SK-N-SH (cell line): ENCODE measurements around the gene ANKRD49. TPM values are rescaled to one million over a fixed set of nuclear protein-coding genes. Genes with fewer than 3 reads are reported as not detected.

ENCODE experiments used
- CTCF ChIA-PET: fragments of 300-600, 350-600 bp; formaldehyde crosslinking; extraction: SDS; loops from one replicate; lab custom pipeline; 2021; lab: Yijun Ruan, JAX
- POLR2A ChIA-PET: fragments of 350-600 bp; sonication (Branson Sonifier 250); formaldehyde crosslinking; extraction: SDS; loops from one replicate; lab custom pipeline; 2020; ENCODE audit warnings: antibody characterized with exemption, inconsistent platforms; lab: Yijun Ruan, JAX
- DNase-seq: peaks from one replicate; pipeline ENCODE4 v3.0.0; 2012
- H2AFZ ChIP-seq: fragments of 200-600 bp; sonication (generic); 2 replicates; pipeline ENCODE4 v1.8.1; 2016; ENCODE audit warnings: antibody characterized with exemption, mild to moderate bottlenecking, low read depth
- H3F3A ChIP-seq: fragments of 200-600 bp; sonication (generic); replicated peaks from 2 replicates; pipeline ENCODE3; 2016; ENCODE audit warnings: antibody characterized with exemption, mild to moderate bottlenecking; ENCODE audit not compliant: insufficient read depth
- H3K27ac ChIP-seq, 2 experiments: fragments of 200-500 bp in 1 of 2; fragments of 200-600 bp in 1 of 2; sonication (Bioruptor generic) in 1 of 2; sonication (generic), shearing (Covaris generic) in 1 of 2; 2 replicates each; pipeline versions ENCODE4 v1.5.1 to v1.6.1; 2014 to 2016; ENCODE audit warnings: low read depth in 2 of 2, inconsistent platforms in 1 of 2, low read length in 1 of 2, mild to moderate bottlenecking in 1 of 2, mixed read lengths in 1 of 2
- H3K27me3 ChIP-seq: fragments of 200-600 bp; sonication (generic), shearing (Covaris generic); 2 replicates; pipeline ENCODE4 v1.6.1; 2016; ENCODE audit warnings: mixed run types; ENCODE audit not compliant: insufficient read depth
- H3K36me3 ChIP-seq, 2 experiments: fragments of 200-500 bp in 1 of 2; fragments of 200-600 bp in 1 of 2; sonication (Bioruptor generic) in 1 of 2; sonication (generic) in 1 of 2; replicated peaks in 1 of 2; 2 replicates each; pipeline versions ENCODE3 to v1.5.1; 2014 to 2016; ENCODE audit warnings: low read length in 1 of 2, mild to moderate bottlenecking in 1 of 2; ENCODE audit not compliant: insufficient read depth in 2 of 2, control insufficient read depth in 1 of 2
- H3K4me1 ChIP-seq, 2 experiments: fragments of 200-500 bp in 1 of 2; fragments of 200-600 bp in 1 of 2; sonication (Bioruptor generic) in 1 of 2; sonication (generic), shearing (Covaris generic) in 1 of 2; 2 replicates each; pipeline versions ENCODE4 v1.5.1 to v1.6.1; 2014 to 2016; ENCODE audit warnings: low read depth in 1 of 2, low read length in 1 of 2, mixed run types in 1 of 2; ENCODE audit not compliant: insufficient read depth in 2 of 2, control insufficient read depth in 1 of 2
- H3K4me2 ChIP-seq: fragments of 200-600 bp; sonication (generic), shearing (Covaris generic); 2 replicates; pipeline ENCODE4 v1.6.1; 2017; ENCODE audit warnings: mixed run types
- H3K4me3 ChIP-seq, 2 experiments: fragments of 200-500 bp in 1 of 2; fragments of 200-600 bp in 1 of 2; sonication (Bioruptor generic) in 1 of 2; sonication (generic), shearing (Covaris generic) in 1 of 2; 2 replicates each; pipeline versions ENCODE4 v1.5.1 to v1.8.1; 2014 to 2016; ENCODE audit warnings: low read depth in 2 of 2, inconsistent platforms in 1 of 2, low read length in 1 of 2, mild to moderate bottlenecking in 1 of 2, mixed read lengths in 1 of 2, moderate library complexity in 1 of 2
- H3K79me2 ChIP-seq: fragments of 200-600 bp; sonication (generic); 2 replicates; pipeline ENCODE4 v1.8.1; 2017; ENCODE audit warnings: mild to moderate bottlenecking; ENCODE audit not compliant: insufficient read depth
- H3K9ac ChIP-seq: fragments of 200-600 bp; sonication (generic); 2 replicates; pipeline ENCODE4 v1.6.1; 2017; ENCODE audit warnings: mixed run types
- H3K9me2 ChIP-seq: fragments of 200-600 bp; sonication (generic); 2 replicates; pipeline ENCODE4 v1.6.1; 2017; ENCODE audit warnings: mixed run types
- H3K9me3 ChIP-seq: fragments of 200-600 bp; sonication (generic); 2 replicates; pipeline ENCODE4 v1.6.1; 2017; ENCODE audit warnings: mixed run types, mild to moderate bottlenecking, moderate library complexity
- H4K20me1 ChIP-seq: fragments of 200-600 bp; sonication (generic); 2 replicates; pipeline ENCODE4 v1.6.1; 2017; ENCODE audit warnings: mild to moderate bottlenecking, mixed run types; ENCODE audit not compliant: insufficient read depth
- CHD2 ChIP-seq: fragments of 150-350 bp; IDR thresholded peaks from 2 replicates; pipeline ENCODE4 v1.6.1; 2018; ENCODE audit warnings: low read length; ENCODE audit not compliant: partially characterized antibody
- ELF1 ChIP-seq: IDR thresholded peaks from 2 replicates; pipeline ENCODE4 v1.4.0; 2012
- EP300 ChIP-seq, 2 experiments: IDR thresholded peaks; 2 replicates each; pipeline versions ENCODE4 v1.4.0 to v1.6.1; 2012; ENCODE audit warnings: borderline replicate concordance in 1 of 2, low read depth in 1 of 2, low read length in 1 of 2
- EZH2phosphoT487 ChIP-seq: fragments of 200-600 bp; sonication (generic); IDR thresholded peaks from 2 replicates; pipeline ENCODE4 v1.6.1; 2017; ENCODE audit warnings: low read depth, mixed run types, mild to moderate bottlenecking, antibody characterized with exemption, moderate library complexity, borderline replicate concordance
- FOSL2 ChIP-seq: IDR thresholded peaks from 2 replicates; pipeline ENCODE4 v1.4.0; 2012; ENCODE audit warnings: low read depth, mild to moderate bottlenecking, moderate library complexity, borderline replicate concordance
- FOXJ3 ChIP-seq: sonication (generic); formaldehyde crosslinking; IDR thresholded peaks from 2 replicates; pipeline ENCODE4 v1.5.1; 2020; ENCODE audit warnings: mild to moderate bottlenecking, missing genetic modification reagents
- FOXM1 ChIP-seq: IDR thresholded peaks from 2 replicates; pipeline ENCODE4 v1.4.0; 2012; ENCODE audit warnings: low read depth, mild to moderate bottlenecking
- GABPA ChIP-seq: IDR thresholded peaks from 2 replicates; pipeline ENCODE4 v1.4.0; 2012; ENCODE audit warnings: low read depth, mild to moderate bottlenecking
- GATA2 ChIP-seq: sonication (generic); formaldehyde crosslinking; IDR thresholded peaks from 2 replicates; pipeline ENCODE4 v1.5.0; 2020; ENCODE audit warnings: mild to moderate bottlenecking, missing genetic modification reagents
- JUND ChIP-seq: IDR thresholded peaks from 2 replicates; pipeline ENCODE4 v1.4.0; 2012
- MEF2A ChIP-seq: IDR thresholded peaks from 2 replicates; pipeline ENCODE4 v1.4.0; 2012; ENCODE audit warnings: low read depth, borderline replicate concordance
- MXI1 ChIP-seq: IDR thresholded peaks from 2 replicates; pipeline ENCODE4 v1.6.1; 2012; ENCODE audit warnings: mild to moderate bottlenecking, low read depth, low read length, improper control_type of control experiment
- NFIC ChIP-seq: IDR thresholded peaks from 2 replicates; pipeline ENCODE4 v1.4.0; 2012; ENCODE audit warnings: borderline replicate concordance
- NRF1 ChIP-seq: IDR thresholded peaks from 2 replicates; pipeline ENCODE4 v1.6.1; 2012; ENCODE audit warnings: low read depth, mild to moderate bottlenecking, low read length
- PBX3 ChIP-seq: IDR thresholded peaks from 2 replicates; pipeline ENCODE4; 2012
- POLR2AphosphoS5 ChIP-seq: IDR thresholded peaks from 2 replicates; pipeline ENCODE4 v1.6.1; 2012; ENCODE audit warnings: low read depth, low read length
- RAD21 ChIP-seq: IDR thresholded peaks from 2 replicates; pipeline ENCODE4 v1.6.1; 2012; ENCODE audit warnings: mild to moderate bottlenecking, low read length
- RCOR1 ChIP-seq: fragments of 150-350 bp; IDR thresholded peaks from 2 replicates; pipeline ENCODE4 v1.6.1; 2017; ENCODE audit warnings: antibody characterized with exemption, low read length
- RFX5 ChIP-seq: IDR thresholded peaks from 2 replicates; pipeline ENCODE4 v1.6.1; 2012; ENCODE audit warnings: mild to moderate bottlenecking, improper control_type of control experiment, low read length
- RXRA ChIP-seq: IDR thresholded peaks from 2 replicates; pipeline ENCODE4 v1.4.0; 2012; ENCODE audit warnings: low read depth, mild to moderate bottlenecking, borderline replicate concordance
- SIN3A ChIP-seq: IDR thresholded peaks from 2 replicates; pipeline ENCODE4 v1.6.1; 2012; ENCODE audit warnings: low read depth, mild to moderate bottlenecking, low read length, moderate library complexity, borderline replicate concordance
- SMC3 ChIP-seq: IDR thresholded peaks from 2 replicates; pipeline ENCODE4 v1.6.1; 2012; ENCODE audit warnings: low read depth, low read length, improper control_type of control experiment
- TCF12 ChIP-seq: IDR thresholded peaks from 2 replicates; pipeline ENCODE4 v1.4.0; 2012
- YY1 ChIP-seq: IDR thresholded peaks from 2 replicates; pipeline ENCODE4 v1.4.0; 2012; ENCODE audit warnings: low read depth, mild to moderate bottlenecking
- ZBTB33 ChIP-seq: IDR thresholded peaks from 2 replicates; pipeline ENCODE4 v1.4.0; 2012; ENCODE audit warnings: low read depth, borderline replicate concordance
- WGBS: methylation state at CpG from one replicate; pipeline ENCODE4 v1.1.6; 2017; ENCODE audit warnings: low lambda C conversion rate; 5-methylcytosine and 5-hydroxymethylcytosine counted together
- polyA plus RNA-seq, 3 experiments: library from polyadenylated mRNA; depleted of rRNA; stranded (reverse); fragments of >200 nt; gene quantifications; 2 replicates each; pipeline ENCODE4 v1.2.3, GENCODE V29; 2012
- TF ChIP-seq, protein P1 (sequence below): IDR thresholded peaks from 2 replicates; pipeline ENCODE4 v1.4.0; 2012; ENCODE audit warnings: low read depth
- TF ChIP-seq, protein P2 (sequence below): fragments of 150-350 bp; IDR thresholded peaks from 2 replicates; pipeline ENCODE4 v1.6.1; 2016; ENCODE audit warnings: mild to moderate bottlenecking, low read depth, low read length
- TF ChIP-seq, protein P3 (sequence below): fragments of 150-350 bp; IDR thresholded peaks from 2 replicates; pipeline ENCODE4 v1.6.1; 2017; ENCODE audit warnings: antibody characterized with exemption, low read length, low read depth, borderline replicate concordance

ANKRD49 gene
- polyA plus RNA-seq, 1 of the 3 experiments (the other 2 are of a cell fraction), result 4.9 TPM

DNA sequence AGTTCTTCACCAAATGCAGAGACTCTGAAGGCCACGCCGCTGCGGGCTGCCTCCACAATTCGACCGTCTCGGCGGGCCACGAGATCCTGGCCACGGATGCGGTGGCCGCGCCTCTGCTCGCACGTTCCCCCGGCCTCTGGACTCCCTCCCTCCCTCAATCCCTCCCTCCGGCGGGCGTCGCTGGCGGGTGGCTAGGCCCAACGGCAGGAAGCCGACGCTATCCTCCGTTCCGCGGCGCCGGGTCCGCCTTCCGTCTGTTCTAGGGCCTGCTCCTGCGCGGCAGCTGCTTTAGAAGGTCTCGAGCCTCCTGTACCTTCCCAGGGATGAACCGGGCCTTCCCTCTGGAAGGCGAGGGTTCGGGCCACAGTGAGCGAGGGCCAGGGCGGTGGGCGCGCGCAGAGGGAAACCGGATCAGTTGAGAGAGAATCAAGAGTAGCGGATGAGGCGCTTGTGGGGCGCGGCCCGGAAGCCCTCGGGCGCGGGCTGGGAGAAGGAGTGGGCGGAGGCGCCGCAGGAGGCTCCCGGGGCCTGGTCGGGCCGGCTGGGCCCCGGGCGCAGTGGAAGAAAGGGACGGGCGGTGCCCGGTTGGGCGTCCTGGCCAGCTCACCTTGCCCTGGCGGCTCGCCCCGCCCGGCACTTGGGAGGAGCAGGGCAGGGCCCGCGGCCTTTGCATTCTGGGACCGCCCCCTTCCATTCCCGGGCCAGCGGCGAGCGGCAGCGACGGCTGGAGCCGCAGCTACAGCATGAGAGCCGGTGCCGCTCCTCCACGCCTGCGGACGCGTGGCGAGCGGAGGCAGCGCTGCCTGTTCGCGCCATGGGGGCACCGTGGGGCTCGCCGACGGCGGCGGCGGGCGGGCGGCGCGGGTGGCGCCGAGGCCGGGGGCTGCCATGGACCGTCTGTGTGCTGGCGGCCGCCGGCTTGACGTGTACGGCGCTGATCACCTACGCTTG is 50.2 kb downstream of the ANKRD49 start, which contains the start of gene FUT4:
TSS of gene FUT4 (plus strand) at position 227 of the 951 bp plus-strand sequence. CDS start at position 440, 213 bp downstream.
- Histone ChIP-seq H3K79me2 (peaks cover 35% of the 10 kb centered on the region), H3K27me3 (no peaks in the 10 kb centered on the region), H3F3A (peaks cover 10% of the 10 kb centered on the region), H3K4me2 (peak within 1 kb of the TSS; percentile 86), H3K4me1 (peaks cover 0 to 25% of the 10 kb centered on the region in 2 experiments; a peak in 2 of 4 replicates), H4K20me1 (0 out of 2 replicates have a peak, but pooled peaks cover 9% of the 10 kb centered on the region), H3K36me3 (peaks cover 0 to 12% of the 10 kb centered on the region in 2 experiments), H3K4me3 (peak within 1 kb of the TSS; percentile 63 to 73), H3K9me2 (no peaks in the 10 kb centered on the region), H3K27ac (peak within 1 kb of the TSS; percentile 77 to 97), H3K9me3 (no peaks in the 10 kb centered on the region), H3K9ac (peak within 1 kb of the TSS; percentile 100), H2AFZ (peak within 1 kb of the TSS; percentile 80)
- 14% methylated on average over 23 of the region's 109 CpGs for WGBS
- CTCF ChIA-PET, result no interaction called here
- POLR2A ChIA-PET, result no interaction called here
- peak; percentile 91 for DNase-seq
- TF ChIP-seq CHD2, result no peak
- no peak for TF ChIP-seq RXRA
- no peak for TF ChIP-seq ZBTB33
- no peak for TF ChIP-seq ELF1
- no peak for TF ChIP-seq RCOR1
- TF ChIP-seq, protein P1, sequence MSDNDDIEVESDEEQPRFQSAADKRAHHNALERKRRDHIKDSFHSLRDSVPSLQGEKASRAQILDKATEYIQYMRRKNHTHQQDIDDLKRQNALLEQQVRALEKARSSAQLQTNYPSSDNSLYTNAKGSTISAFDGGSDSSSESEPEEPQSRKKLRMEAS, result peak; percentile 92
- no peak for TF ChIP-seq FOSL2
- no peak for TF ChIP-seq GATA2 (CRISPR knock-in tag)
- no peak for TF ChIP-seq SMC3
- peak; percentile 61; the same call in 1 of the 2 replicates for TF ChIP-seq SIN3A
- TF ChIP-seq FOXM1, result no peak
- no peak for TF ChIP-seq PBX3
- no peak for TF ChIP-seq TCF12
- TF ChIP-seq JUND, result no peak
- TF ChIP-seq EZH2phosphoT487, result no peak
- TF ChIP-seq EP300 (IDR thresholded peaks at IDR 0.05; ENCODE audit: borderline replicate concordance in 1 of 2, low read depth in 1 of 2, low read length in 1 of 2), result no peak
- TF ChIP-seq MEF2A, result no peak
- no peak for TF ChIP-seq RAD21
- no peak for TF ChIP-seq FOXJ3 (CRISPR knock-in tag)
- TF ChIP-seq, protein P2, sequence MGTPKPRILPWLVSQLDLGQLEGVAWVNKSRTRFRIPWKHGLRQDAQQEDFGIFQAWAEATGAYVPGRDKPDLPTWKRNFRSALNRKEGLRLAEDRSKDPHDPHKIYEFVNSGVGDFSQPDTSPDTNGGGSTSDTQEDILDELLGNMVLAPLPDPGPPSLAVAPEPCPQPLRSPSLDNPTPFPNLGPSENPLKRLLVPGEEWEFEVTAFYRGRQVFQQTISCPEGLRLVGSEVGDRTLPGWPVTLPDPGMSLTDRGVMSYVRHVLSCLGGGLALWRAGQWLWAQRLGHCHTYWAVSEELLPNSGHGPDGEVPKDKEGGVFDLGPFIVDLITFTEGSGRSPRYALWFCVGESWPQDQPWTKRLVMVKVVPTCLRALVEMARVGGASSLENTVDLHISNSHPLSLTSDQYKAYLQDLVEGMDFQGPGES, result no peak
- TF ChIP-seq, protein P3, sequence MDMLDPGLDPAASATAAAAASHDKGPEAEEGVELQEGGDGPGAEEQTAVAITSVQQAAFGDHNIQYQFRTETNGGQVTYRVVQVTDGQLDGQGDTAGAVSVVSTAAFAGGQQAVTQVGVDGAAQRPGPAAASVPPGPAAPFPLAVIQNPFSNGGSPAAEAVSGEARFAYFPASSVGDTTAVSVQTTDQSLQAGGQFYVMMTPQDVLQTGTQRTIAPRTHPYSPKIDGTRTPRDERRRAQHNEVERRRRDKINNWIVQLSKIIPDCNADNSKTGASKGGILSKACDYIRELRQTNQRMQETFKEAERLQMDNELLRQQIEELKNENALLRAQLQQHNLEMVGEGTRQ, result no peak
- TF ChIP-seq POLR2AphosphoS5, result peak; percentile 70; the same call in 1 of the 2 replicates
- TF ChIP-seq GABPA, result peak; percentile 61
- no peak for TF ChIP-seq RFX5
- TF ChIP-seq YY1, result no peak; the same call in 1 of the 2 replicates
- TF ChIP-seq MXI1, result no peak
- TF ChIP-seq NFIC, result no peak
- no peak for TF ChIP-seq NRF1
